NCI-H2227 treated with DMSO at 0.1 percent for 48 hours (cell line): ENCODE data around the gene PGM1.

Source experiments
- DNase-seq: peaks from one replicate; lab custom pipeline; 2025; lab: John Stamatoyannopoulos, UW

PGM1 gene

GRCh38 chr1:63633281-63633680 lies 40.1 kb downstream of the PGM1 start:
- DNase-seq, result no peak

GRCh38 chr1:63634471-63634870 lies 41.3 kb downstream of the PGM1 start:
- DNase-seq, result no peak

GRCh38 chr1:63635681-63636080 lies 42.5 kb downstream of the PGM1 start:
- DNase-seq, result no peak

- DNase-seq, result no peak
Observed at GRCh38 chr1:63636192-63637105, 43.2 kb downstream of the PGM1 start.

- no peak for DNase-seq
Observed at GRCh38 chr1:63638471-63638870, 45.3 kb downstream of the PGM1 start.

- DNase-seq, result no peak
Observed at GRCh38 chr1:63638875-63639274, 45.7 kb downstream of the PGM1 start.

GRCh38 chr1:63640633-63641567 lies 47.7 kb downstream of the PGM1 start:
- DNase-seq, result no peak

GRCh38 chr1:63641615-63642014 lies 48.4 kb downstream of the PGM1 start:
- DNase-seq, result no peak

- DNase-seq, result no peak
Observed at GRCh38 chr1:63642901-63643300, 49.7 kb downstream of the PGM1 start.

- DNase-seq, result no peak
Observed at GRCh38 chr1:63643517-63643916, 50.3 kb downstream of the PGM1 start.

- DNase-seq, result no peak
Observed at GRCh38 chr1:63643926-63644325, 50.7 kb downstream of the PGM1 start.

- DNase-seq, result no peak
Observed at GRCh38 chr1:63645317-63645716, 52.1 kb downstream of the PGM1 start.

- no peak for DNase-seq
Observed at GRCh38 chr1:63648689-63649088, 55.5 kb downstream of the PGM1 start.

- no peak for DNase-seq
Observed at GRCh38 chr1:63651161-63651701, 58.0 kb downstream of the PGM1 start.

GRCh38 chr1:63653976-63654375 lies 60.8 kb downstream of the PGM1 start:
- DNase-seq, result no peak

- no peak for DNase-seq
Observed at GRCh38 chr1:63659448-63659847, 66.2 kb downstream of the PGM1 start.

GRCh38 chr1:63662056-63662836 lies 69.0 kb downstream of the PGM1 start:
- no peak for DNase-seq

- DNase-seq, result no peak
Observed at GRCh38 chr1:63662841-63663240, 69.6 kb downstream of the PGM1 start.

- no peak for DNase-seq
Observed at GRCh38 chr1:63663301-63663700, 70.1 kb downstream of the PGM1 start.

GRCh38 chr1:63663873-63664272 lies 70.7 kb downstream of the PGM1 start:
- peak; percentile 38 for DNase-seq

GRCh38 chr1:63664742-63665141 lies 71.5 kb downstream of the PGM1 start:
- no peak for DNase-seq

- DNase-seq, result no peak
Observed at GRCh38 chr1:63665410-63665809, 72.2 kb downstream of the PGM1 start.
